Tibial nerve (tissue), 3 donors: ENCODE measurements around the gene LLPH.

Experiments
- POLR2A ChIP-seq, 2 donors: fragments of 450-650 bp; IDR thresholded peaks; one replicate each; pipeline ENCODE4 v1.6.1; 2017; ENCODE audit warnings: antibody characterized with exemption in 2 of 2, mild to moderate bottlenecking in 2 of 2, moderate library complexity in 2 of 2
- TF ChIP-seq, protein P1 (sequence below), 5 experiments: fragments of 200-600 bp in 3 of 5; fragments of 450-650 bp in 2 of 5; sonication (generic) in 3 of 5; IDR thresholded peaks; one replicate each; pipeline ENCODE4 v1.5.1; 2016 to 2019; ENCODE audit warnings: antibody characterized with exemption in 5 of 5, mild to moderate bottlenecking in 3 of 5, moderate library complexity in 2 of 5

DNA sequence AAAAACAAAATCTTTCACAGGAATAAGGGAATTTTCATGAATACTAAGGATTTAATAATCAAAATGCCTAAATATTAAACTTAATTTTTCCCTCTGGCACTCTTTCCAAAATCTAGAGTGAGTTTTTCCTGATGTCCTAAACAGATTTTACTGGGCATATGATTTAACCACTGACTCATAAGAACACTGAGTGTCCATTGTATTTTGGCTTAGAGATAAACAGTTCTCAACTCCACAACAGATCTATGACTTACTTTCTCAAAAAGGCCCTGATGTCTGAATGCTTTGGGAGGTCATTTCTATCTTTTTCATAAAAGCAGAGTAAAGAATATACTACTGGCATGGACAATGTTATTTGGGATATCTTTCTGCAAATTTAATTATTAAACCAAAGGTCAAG is 24.2 kb upstream of the LLPH start:
- TF ChIP-seq, protein P1, sequence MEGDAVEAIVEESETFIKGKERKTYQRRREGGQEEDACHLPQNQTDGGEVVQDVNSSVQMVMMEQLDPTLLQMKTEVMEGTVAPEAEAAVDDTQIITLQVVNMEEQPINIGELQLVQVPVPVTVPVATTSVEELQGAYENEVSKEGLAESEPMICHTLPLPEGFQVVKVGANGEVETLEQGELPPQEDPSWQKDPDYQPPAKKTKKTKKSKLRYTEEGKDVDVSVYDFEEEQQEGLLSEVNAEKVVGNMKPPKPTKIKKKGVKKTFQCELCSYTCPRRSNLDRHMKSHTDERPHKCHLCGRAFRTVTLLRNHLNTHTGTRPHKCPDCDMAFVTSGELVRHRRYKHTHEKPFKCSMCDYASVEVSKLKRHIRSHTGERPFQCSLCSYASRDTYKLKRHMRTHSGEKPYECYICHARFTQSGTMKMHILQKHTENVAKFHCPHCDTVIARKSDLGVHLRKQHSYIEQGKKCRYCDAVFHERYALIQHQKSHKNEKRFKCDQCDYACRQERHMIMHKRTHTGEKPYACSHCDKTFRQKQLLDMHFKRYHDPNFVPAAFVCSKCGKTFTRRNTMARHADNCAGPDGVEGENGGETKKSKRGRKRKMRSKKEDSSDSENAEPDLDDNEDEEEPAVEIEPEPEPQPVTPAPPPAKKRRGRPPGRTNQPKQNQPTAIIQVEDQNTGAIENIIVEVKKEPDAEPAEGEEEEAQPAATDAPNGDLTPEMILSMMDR (IDR thresholded peaks at IDR 0.05), result no peak
- TF ChIP-seq POLR2A (IDR thresholded peaks at IDR 0.05), result no peak
